MM.1S (cell line): ENCODE results near the gene ZDHHC11.
"Not testable (repeated sequence)": the region's sequence is repeated elsewhere in the genome, so short reads cannot be mapped to it uniquely, and the experiment has no call there.

ENCODE experiments used
- CTCF ChIP-seq: fragments of 300-600 bp; sonication (generic); IDR thresholded peaks from 2 replicates; pipeline ENCODE4 v1.5.1; 2016; ENCODE audit warnings: antibody characterized with exemption, low read length, mixed read lengths
- EZH2phosphoT487 ChIP-seq: fragments of 300-600 bp; sonication (generic); IDR thresholded peaks from 2 replicates; pipeline ENCODE4 v1.6.1; 2018; ENCODE audit warnings: antibody characterized with exemption, low read length

- TF ChIP-seq CTCF, EZH2phosphoT487: not testable (repeated sequence)
Measured at GRCh38 chr5:841531-842401, 9.0 kb downstream of the ZDHHC11 start.
